Cardiac muscle cell (in vitro differentiated cells and primary cell): ENCODE data around the gene AFF1. TPM values are rescaled to one million over a fixed set of nuclear protein-coding genes. Genes with fewer than 3 reads are reported as not detected.

Experiments used
- DNase-seq, 2 donors: peaks; one replicate each; pipeline versions ENCODE4 v3.0.0 to v3.0.0-alpha.2; 2010 to 2017; ENCODE audit warnings: low read depth in 1 of 2, low spot score in 1 of 2
- H3K27ac ChIP-seq: fragments of 200-600 bp; sonication (generic); 2 replicates; pipeline ENCODE4 v1.5.1; 2016
- H3K27me3 ChIP-seq: fragments of 200-600 bp; sonication (generic); 2 replicates; pipeline ENCODE4 v1.6.0; 2016; ENCODE audit warnings: control low read depth
- H3K36me3 ChIP-seq: fragments of 200-600 bp; sonication (generic); 2 replicates; pipeline ENCODE4 v1.5.1; 2016; ENCODE audit warnings: control low read depth
- H3K4me1 ChIP-seq: fragments of 200-600 bp; sonication (generic); 2 replicates; pipeline ENCODE4 v1.8.1; 2017; ENCODE audit warnings: low read depth, mild to moderate bottlenecking, mixed run types
- H3K4me3 ChIP-seq: fragments of 200-600 bp; sonication (generic); 2 replicates; pipeline ENCODE4 v1.5.1; 2016; ENCODE audit warnings: mild to moderate bottlenecking
- H3K9me3 ChIP-seq: fragments of 200-600 bp; sonication (generic); 2 replicates; pipeline ENCODE4 v1.5.1; 2017; ENCODE audit warnings: low read depth, mild to moderate bottlenecking, control low read depth
- polyA plus RNA-seq: library from polyadenylated mRNA; unstranded; fragments of >200 nt; fragmentation: Nextera tagmentation; extraction: Ambion mirVana; gene quantifications from 2 replicates; pipeline ENCODE4 v1.2.1, GENCODE V29; 2016
- total RNA-seq: library from RNA; depleted of rRNA; stranded (reverse); fragments of >200 nt; gene quantifications from 2 replicates; pipeline ENCODE4 v1.2.3, GENCODE V29; 2016
- TF ChIP-seq, protein P1 (sequence below): IDR thresholded peaks from 2 replicates; pipeline ENCODE4 v1.5.1; 2012; ENCODE audit warnings: low read depth, mild to moderate bottlenecking, low read length

Gene AFF1
- total and polyA plus RNA-seq, 2 experiments from 2014 or later, result 26.3 to 45.0 TPM

DNA sequence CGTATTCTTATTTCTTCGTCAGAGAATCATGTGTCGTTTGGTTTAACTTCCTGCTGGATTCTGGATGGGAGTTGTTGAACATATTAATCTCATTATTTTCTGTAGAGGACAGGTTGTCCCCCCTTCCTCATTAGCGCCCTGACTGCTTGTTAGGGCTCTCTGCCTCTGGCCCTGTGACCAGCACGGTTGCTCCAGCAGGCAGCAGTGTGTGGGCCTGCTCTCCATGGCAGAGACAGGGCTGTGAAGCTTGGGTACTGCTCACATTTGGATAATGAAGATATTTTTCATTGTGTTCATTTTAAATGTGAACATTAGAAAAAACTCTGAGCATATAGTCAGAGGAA is 182.9 kb downstream of the AFF1 start:
- H3K4me1 ChIP-seq, result peaks cover 41% of the 10 kb centered on the region
- peak overlapping the region; percentile 87 for H3K27ac ChIP-seq
- no peak overlapping the region for H3K4me3 ChIP-seq
- peaks cover 10% of the 10 kb centered on the region for H3K36me3 ChIP-seq
- H3K9me3 ChIP-seq, result no peaks in the 10 kb centered on the region
- no peak for DNase-seq
- TF ChIP-seq, protein P1, sequence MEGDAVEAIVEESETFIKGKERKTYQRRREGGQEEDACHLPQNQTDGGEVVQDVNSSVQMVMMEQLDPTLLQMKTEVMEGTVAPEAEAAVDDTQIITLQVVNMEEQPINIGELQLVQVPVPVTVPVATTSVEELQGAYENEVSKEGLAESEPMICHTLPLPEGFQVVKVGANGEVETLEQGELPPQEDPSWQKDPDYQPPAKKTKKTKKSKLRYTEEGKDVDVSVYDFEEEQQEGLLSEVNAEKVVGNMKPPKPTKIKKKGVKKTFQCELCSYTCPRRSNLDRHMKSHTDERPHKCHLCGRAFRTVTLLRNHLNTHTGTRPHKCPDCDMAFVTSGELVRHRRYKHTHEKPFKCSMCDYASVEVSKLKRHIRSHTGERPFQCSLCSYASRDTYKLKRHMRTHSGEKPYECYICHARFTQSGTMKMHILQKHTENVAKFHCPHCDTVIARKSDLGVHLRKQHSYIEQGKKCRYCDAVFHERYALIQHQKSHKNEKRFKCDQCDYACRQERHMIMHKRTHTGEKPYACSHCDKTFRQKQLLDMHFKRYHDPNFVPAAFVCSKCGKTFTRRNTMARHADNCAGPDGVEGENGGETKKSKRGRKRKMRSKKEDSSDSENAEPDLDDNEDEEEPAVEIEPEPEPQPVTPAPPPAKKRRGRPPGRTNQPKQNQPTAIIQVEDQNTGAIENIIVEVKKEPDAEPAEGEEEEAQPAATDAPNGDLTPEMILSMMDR, result no peak
- H3K27me3 ChIP-seq, result no peaks in the 10 kb centered on the region

DNA sequence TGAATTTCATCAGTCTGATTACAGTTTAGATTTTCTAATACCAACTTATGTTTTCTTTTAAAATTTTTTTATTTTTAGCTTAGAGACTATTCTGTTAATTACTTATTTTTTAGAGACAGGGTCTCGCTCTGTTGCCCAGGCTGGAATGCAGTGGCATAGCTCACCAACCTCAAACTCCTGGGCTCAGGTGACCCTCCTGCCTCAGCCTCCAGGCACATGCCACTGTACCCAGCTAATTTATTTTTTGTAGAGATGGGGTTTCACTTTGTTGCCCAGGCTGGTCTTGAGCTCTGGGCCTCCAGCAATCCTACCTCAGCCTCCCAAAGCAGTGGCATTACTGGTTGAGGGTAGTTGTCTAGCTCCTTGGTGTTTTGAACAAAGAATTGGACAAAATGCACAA is 183.6 kb downstream of the AFF1 start:
- Histone ChIP-seq H3K27ac (peak overlapping the region; percentile 25), H3K27me3 (no peaks in the 10 kb centered on the region), H3K36me3 (peaks cover 10% of the 10 kb centered on the region), H3K4me3 (no peak overlapping the region), H3K4me1 (peaks cover 41% of the 10 kb centered on the region), H3K9me3 (no peaks in the 10 kb centered on the region)
- TF ChIP-seq, protein P1, result no peak
- DNase-seq, result no peak

DNA sequence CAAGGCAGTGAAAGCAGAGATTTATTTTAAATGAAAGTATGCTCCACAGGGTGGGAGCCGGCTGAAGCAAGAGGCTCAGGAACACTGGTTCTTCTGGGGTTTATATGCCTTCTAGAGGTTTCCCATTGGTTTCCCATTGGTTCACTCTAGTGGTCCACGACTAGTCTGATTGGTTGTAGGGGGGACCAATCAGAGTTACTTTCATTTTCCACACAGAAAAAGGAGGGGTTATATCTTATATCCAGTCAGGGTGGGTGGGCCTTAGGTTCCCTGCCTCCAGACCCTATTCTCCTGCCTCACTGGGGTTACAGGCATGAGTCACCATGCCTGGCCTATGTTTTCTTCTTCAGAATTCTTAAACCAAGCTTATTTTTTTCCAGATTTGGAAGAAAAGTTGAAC is 184.0 kb downstream of the AFF1 start:
- DNase-seq, result peak in 1 of 2 donors; percentile 37
- TF ChIP-seq, protein P1, result no peak
- H3K9me3 ChIP-seq, result no peaks in the 10 kb centered on the region
- peaks cover 41% of the 10 kb centered on the region for H3K4me1 ChIP-seq
- peaks cover 10% of the 10 kb centered on the region for H3K36me3 ChIP-seq
- peak overlapping the region; percentile 25 for H3K27ac ChIP-seq
- no peaks in the 10 kb centered on the region for H3K27me3 ChIP-seq
- H3K4me3 ChIP-seq, result no peak overlapping the region

DNA sequence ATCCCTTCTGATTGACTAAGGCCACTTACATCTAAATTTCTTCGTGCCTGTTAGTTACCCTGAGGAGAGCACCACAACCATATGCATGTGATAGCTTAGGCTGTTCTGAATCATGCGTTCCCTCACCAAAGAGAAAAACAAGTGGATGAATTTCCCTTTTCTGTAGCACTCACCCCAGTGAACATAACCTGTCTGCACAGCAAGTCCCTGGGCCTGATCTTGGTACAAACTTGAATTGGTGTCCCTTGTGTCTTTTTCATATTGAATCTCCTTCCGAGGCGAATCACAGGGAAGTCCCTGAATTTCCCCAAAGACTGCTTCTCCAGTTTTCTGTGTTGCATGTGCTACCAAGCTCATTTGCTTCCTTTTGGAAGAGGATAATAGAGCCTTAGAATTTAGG is 185.2 kb downstream of the AFF1 start:
- Histone ChIP-seq H3K27me3 (no peaks in the 10 kb centered on the region), H3K27ac (peak overlapping the region; percentile 95), H3K4me3 (no peak overlapping the region), H3K4me1 (peaks cover 41% of the 10 kb centered on the region), H3K36me3 (peaks cover 10% of the 10 kb centered on the region), H3K9me3 (no peaks in the 10 kb centered on the region)
- DNase-seq, result no peak
- TF ChIP-seq, protein P1, result no peak

DNA sequence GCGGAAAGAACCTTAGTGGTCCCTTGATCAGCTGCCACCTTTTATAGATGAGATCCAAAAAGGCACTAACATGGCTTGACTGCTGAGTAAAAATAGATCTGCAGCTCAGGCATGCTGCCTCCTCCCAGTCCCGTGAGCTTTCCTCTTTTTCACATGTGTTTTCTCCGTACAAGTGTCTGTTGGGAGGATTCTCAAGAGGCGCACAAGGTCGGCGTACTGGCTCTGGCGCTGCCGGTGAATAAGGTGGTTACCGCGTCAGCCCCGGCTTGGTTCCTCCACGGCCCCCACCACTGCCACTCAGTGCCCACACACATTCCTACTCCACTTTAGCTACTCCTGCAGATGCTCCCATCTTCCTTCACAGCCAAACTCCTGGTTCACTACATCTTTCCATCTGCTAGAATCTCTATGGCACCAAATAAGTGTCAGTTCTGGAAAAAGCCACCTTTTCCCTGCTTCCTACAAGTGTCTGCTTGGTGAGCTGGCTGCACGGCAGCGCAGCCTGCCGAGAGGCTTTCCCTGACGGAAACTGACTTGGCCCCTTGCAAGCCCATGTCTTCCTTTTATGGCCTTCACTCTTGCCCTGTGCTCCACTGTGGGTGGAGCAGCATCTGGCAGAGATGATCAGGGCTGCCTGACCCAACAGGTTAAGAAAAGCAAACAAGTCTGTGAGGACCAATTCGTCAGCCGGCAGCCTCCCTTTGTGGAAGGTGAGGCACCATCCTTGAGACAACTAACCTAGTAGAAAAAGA is 185.8 kb downstream of the AFF1 start:
- no peaks in the 10 kb centered on the region for H3K9me3 ChIP-seq
- peaks cover 41% of the 10 kb centered on the region for H3K4me1 ChIP-seq
- H3K36me3 ChIP-seq, result peaks cover 12% of the 10 kb centered on the region
- peak overlapping the region; percentile 95 for H3K27ac ChIP-seq
- no peaks in the 10 kb centered on the region for H3K27me3 ChIP-seq
- TF ChIP-seq, protein P1, result no peak
- no peak overlapping the region for H3K4me3 ChIP-seq
- DNase-seq, result peak in 1 of 2 donors; percentile 45
